Testis (tissue), 3 donors: ENCODE measurements around the gene BEND4. TPM values are rescaled to one million over a fixed set of nuclear protein-coding genes. Genes with fewer than 3 reads are reported as not detected.

Experiments used
- DNase-seq: peaks from one replicate; pipeline ENCODE4 v3.0.0-alpha.2; 2019
- H3K27ac ChIP-seq, 2 donors: fragments of 200-600 bp; sonication (generic); one replicate each; pipeline ENCODE4 v1.5.1; 2019
- H3K27me3 ChIP-seq: fragments of 200-600 bp; sonication (generic); one replicate; pipeline ENCODE4 v1.5.1; 2019
- H3K36me3 ChIP-seq: fragments of 200-600 bp; sonication (generic); one replicate; pipeline ENCODE4 v1.5.1; 2017; ENCODE audit warnings: low read depth; ENCODE audit errors: missing control alignments
- H3K4me1 ChIP-seq: fragments of 200-600 bp; sonication (generic); one replicate; pipeline ENCODE4 v1.5.1; 2019
- H3K4me3 ChIP-seq, 2 donors: fragments of 200-600 bp; sonication (generic); one replicate each; pipeline ENCODE4 v1.5.1; 2017 to 2019
- H3K9me3 ChIP-seq: fragments of 200-600 bp; sonication (generic); one replicate; pipeline ENCODE4 v1.5.1; 2017
- CTCF ChIP-seq, 3 experiments: fragments of 450-650 bp in 2 of 3; fragments of 200-600 bp in 1 of 3; sonication (generic) in 1 of 3; IDR thresholded peaks; one replicate each; pipeline ENCODE4 v1.5.1; 2016 to 2019; ENCODE audit warnings: antibody characterized with exemption in 3 of 3, mild to moderate bottlenecking in 2 of 3, moderate library complexity in 1 of 3
- POLR2A ChIP-seq: fragments of 450-650 bp; IDR thresholded peaks from one replicate; pipeline ENCODE4 v1.6.1; 2017; ENCODE audit warnings: antibody characterized with exemption, mild to moderate bottlenecking, moderate library complexity
- WGBS, 2 donors: methylation state at CpG; one replicate each; pipeline ENCODE4 v1.1.5; 2018; 5-methylcytosine and 5-hydroxymethylcytosine counted together
- intact Hi-C: fragments of 100-400 bp; cut with DNase I; formaldehyde crosslinking; loops from one replicate; pipeline ENCODE4 v1.15.1; 2023; ENCODE audit warnings: low total_unique reads
- polyA plus RNA-seq: library from polyadenylated mRNA; stranded (reverse); fragments of 350-450 nt; fragmentation: Illumina TruSeq; extraction: RNeasy Lipid Tissue Mini Kit (QIAGEN cat#74804); gene quantifications from one replicate; pipeline ENCODE4 v1.2.3, GENCODE V29; 2014; ENCODE audit warnings: low read depth, low replicate concordance; ENCODE audit not compliant: insufficient read depth
- total RNA-seq, 2 donors: library from RNA; depleted of rRNA; stranded (reverse); fragments of >200 nt; gene quantifications; one replicate each; pipeline ENCODE4 v1.2.3, GENCODE V29; 2016

The BEND4 gene
- total and polyA plus RNA-seq, 3 donors from 2014 or later: 16.0 to 43.7 (median 35.7) TPM

GRCh38 chr4:42083816-42084215, 68.6 kb downstream of the BEND4 start:
- TF ChIP-seq POLR2A: no peak
- no peak for TF ChIP-seq CTCF (IDR thresholded peaks at IDR 0.05)
- intact Hi-C loops: no loop called here
- Histone ChIP-seq H3K9me3 (no peaks in the 10 kb centered on the region), H3K4me3 (no peak overlapping the region), H3K4me1 (no peaks in the 10 kb centered on the region), H3K27me3 (no peaks in the 10 kb centered on the region), H3K27ac (no peak overlapping the region), H3K36me3 (no peaks in the 10 kb centered on the region)
- 90 to 96% methylated on average over 1 of the region's 1 CpG for WGBS, 2 donors
- DNase-seq: no peak

DNA sequence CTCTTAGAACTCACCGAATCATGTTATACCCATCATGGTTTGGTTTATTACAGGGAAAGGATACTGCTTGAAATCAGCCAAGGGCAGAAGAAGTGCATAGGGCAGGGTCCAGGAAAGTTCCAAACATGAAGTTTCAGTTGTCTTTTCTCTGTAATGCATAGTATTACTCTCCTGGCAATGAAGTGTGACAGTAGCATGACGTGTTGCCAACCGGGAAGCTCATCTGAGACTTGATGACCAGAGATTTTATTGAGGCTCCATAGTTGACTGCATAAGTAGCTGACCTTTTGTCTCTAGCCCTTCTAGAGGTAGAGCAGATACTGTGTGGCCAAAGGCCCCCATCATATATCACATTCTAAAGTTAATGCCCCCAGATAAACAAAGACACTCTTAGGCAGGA, 72.1 kb downstream of the BEND4 start:
- TF ChIP-seq POLR2A (no peak), CTCF (IDR thresholded peaks at IDR 0.05) (no peak)
- 91 to 98% methylated on average over 3 of the region's 3 CpGs for WGBS, 2 donors
- no peak overlapping the region for H3K27ac ChIP-seq
- no peak overlapping the region for H3K4me3 ChIP-seq
- H3K27me3 ChIP-seq: no peaks in the 10 kb centered on the region
- H3K4me1 ChIP-seq: no peaks in the 10 kb centered on the region
- intact Hi-C loops: no loop called here
- H3K9me3 ChIP-seq: no peaks in the 10 kb centered on the region
- H3K36me3 ChIP-seq: no peaks in the 10 kb centered on the region
- DNase-seq: no peak

GRCh38 chr4:42078184-42078801, 74.2 kb downstream of the BEND4 start:
- H3K4me1 ChIP-seq: no peaks in the 10 kb centered on the region
- no peaks in the 10 kb centered on the region for H3K36me3 ChIP-seq
- TF ChIP-seq CTCF (IDR thresholded peaks at IDR 0.05) (no peak), POLR2A (no peak)
- H3K4me3 ChIP-seq: no peak overlapping the region
- DNase-seq: no peak
- no peaks in the 10 kb centered on the region for H3K9me3 ChIP-seq
- intact Hi-C loops: no loop called here
- no peak overlapping the region for H3K27ac ChIP-seq
- no peaks in the 10 kb centered on the region for H3K27me3 ChIP-seq

DNA sequence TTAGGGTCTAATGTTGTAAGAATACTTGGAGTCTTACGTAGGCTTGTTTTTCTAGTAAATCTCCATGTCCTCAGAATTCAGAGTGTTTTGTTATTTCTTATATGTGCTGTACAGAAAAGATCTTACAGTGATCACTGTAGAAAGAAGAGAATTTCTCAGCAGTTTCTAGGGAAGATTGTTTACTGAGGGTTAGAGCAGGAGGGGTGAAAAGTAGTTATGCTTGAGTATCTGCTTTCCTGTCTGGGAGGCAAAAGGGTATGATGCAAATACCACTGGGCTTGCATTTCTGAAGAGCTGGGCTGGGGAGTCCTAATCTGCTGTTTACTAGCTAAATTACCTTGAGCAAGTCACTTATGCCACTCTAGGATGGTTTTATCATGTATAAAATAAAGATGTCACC, 78.2 kb downstream of the BEND4 start:
- intact Hi-C loops: no loop called here
- Histone ChIP-seq H3K4me3 (no peak overlapping the region), H3K9me3 (no peaks in the 10 kb centered on the region), H3K27ac (no peak overlapping the region), H3K4me1 (no peaks in the 10 kb centered on the region), H3K27me3 (no peaks in the 10 kb centered on the region), H3K36me3 (no peaks in the 10 kb centered on the region)
- no peak for DNase-seq
- no peak for TF ChIP-seq POLR2A
- TF ChIP-seq CTCF (IDR thresholded peaks at IDR 0.05): no peak
- 93 to 100% methylated on average over 1 of the region's 1 CpG for WGBS, 2 donors

DNA sequence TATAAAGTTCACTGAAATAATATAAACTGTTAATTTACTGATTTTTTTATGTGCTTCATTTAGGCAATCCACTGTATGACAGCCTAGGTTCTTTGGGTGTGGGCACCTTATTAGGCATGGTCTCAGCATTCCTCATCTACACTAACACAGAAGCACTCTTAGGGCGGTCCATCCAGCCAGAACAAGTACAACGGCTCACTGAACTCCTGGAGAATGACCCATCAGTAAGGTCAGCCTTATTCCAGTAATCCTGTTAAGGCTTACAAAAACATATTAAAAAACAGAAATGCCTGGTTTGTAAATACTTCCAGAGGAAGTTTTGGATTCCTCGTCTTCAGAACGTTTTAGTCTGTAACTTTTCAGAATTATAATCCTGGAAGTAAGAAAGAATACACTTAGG, 82.0 kb downstream of the BEND4 start:
- H3K4me3 ChIP-seq: no peak overlapping the region
- no peak for TF ChIP-seq POLR2A
- no peak for TF ChIP-seq CTCF (IDR thresholded peaks at IDR 0.05)
- H3K27ac ChIP-seq: no peak overlapping the region
- H3K36me3 ChIP-seq: no peaks in the 10 kb centered on the region
- WGBS, 2 donors: 73 to 84% methylated on average over 4 of the region's 4 CpGs
- H3K9me3 ChIP-seq: no peaks in the 10 kb centered on the region
- DNase-seq: no peak
- H3K27me3 ChIP-seq: no peaks in the 10 kb centered on the region
- intact Hi-C loops: no loop called here
- no peaks in the 10 kb centered on the region for H3K4me1 ChIP-seq
